CD14-positive monocyte (primary cell): ENCODE data around the gene SIM1. TPM values are rescaled to one million over a fixed set of nuclear protein-coding genes. Genes with fewer than 3 reads are reported as not detected.

Experiments used
- DNase-seq, 3 donors: peaks; one replicate each; pipeline ENCODE4 v3.0.0-alpha.2; 2011 to 2022
- H2AFZ ChIP-seq: 2 replicates; pipeline ENCODE4 v1.6.0; 2012; ENCODE audit warnings: mild to moderate bottlenecking, low read depth, low read length, inconsistent platforms; ENCODE audit not compliant: insufficient read depth, poor library complexity, severe bottlenecking
- H3K27ac ChIP-seq, 2 donors: 1 replicate in 1 of 2; 2 replicates in 1 of 2; pipeline ENCODE4 v1.5.1; 2012 to 2013; ENCODE audit warnings: low read length in 2 of 2, control low read depth in 1 of 2, inconsistent platforms in 1 of 2, low read depth in 1 of 2, mild to moderate bottlenecking in 1 of 2
- H3K27me3 ChIP-seq, 2 donors: one replicate each; pipeline versions ENCODE4 v1.6.0 to v1.6.1; 2011 to 2013; ENCODE audit warnings: low read length in 2 of 2; ENCODE audit not compliant: control insufficient read depth in 2 of 2, insufficient read depth in 2 of 2
- H3K36me3 ChIP-seq, 2 donors: replicated peaks in 1 of 2; 1 replicate in 1 of 2; 2 replicates in 1 of 2; pipeline versions ENCODE4 v1.5.1 to v1.6.1; 2012 to 2013; ENCODE audit warnings: low read length in 2 of 2, control low read depth in 1 of 2, inconsistent platforms in 1 of 2, mild to moderate bottlenecking in 1 of 2; ENCODE audit not compliant: insufficient read depth in 2 of 2, control insufficient read depth in 1 of 2
- H3K4me1 ChIP-seq, 2 donors: 1 replicate in 1 of 2; 2 replicates in 1 of 2; pipeline versions ENCODE4 v1.5.1 to v1.6.1; 2012 to 2013; ENCODE audit warnings: low read length in 2 of 2, control low read depth in 1 of 2, inconsistent platforms in 1 of 2, mild to moderate bottlenecking in 1 of 2, moderate library complexity in 1 of 2; ENCODE audit not compliant: insufficient read depth in 2 of 2, control insufficient read depth in 1 of 2
- H3K4me2 ChIP-seq: replicated peaks from 2 replicates; pipeline ENCODE3; 2012; ENCODE audit warnings: low read length, moderate library complexity, mild to moderate bottlenecking; ENCODE audit not compliant: poor library complexity, severe bottlenecking; ENCODE audit errors: extremely low read depth
- H3K4me3 ChIP-seq, 3 experiments: fragments of 200-600 bp in 1 of 3; sonication (generic) in 1 of 3; replicated peaks in 1 of 3; 1 replicate in 2 of 3; 2 replicates in 1 of 3; pipeline ENCODE4 v1.5.1; 2011 to 2013; ENCODE audit warnings: low read length in 3 of 3, mild to moderate bottlenecking in 3 of 3, control low read depth in 2 of 3, low read depth in 2 of 3, inconsistent platforms in 1 of 3, moderate library complexity in 1 of 3
- H3K79me2 ChIP-seq: 2 replicates; pipeline ENCODE4 v1.6.0; 2012; ENCODE audit warnings: mild to moderate bottlenecking, control low read depth, inconsistent platforms, low read length, moderate library complexity; ENCODE audit not compliant: insufficient read depth
- H3K9ac ChIP-seq: 2 replicates; pipeline ENCODE4 v1.6.0; 2017; ENCODE audit warnings: low read length, mild to moderate bottlenecking; ENCODE audit not compliant: insufficient read depth, poor library complexity, severe bottlenecking
- H3K9me3 ChIP-seq, 2 donors: replicated peaks in 1 of 2; 1 replicate in 1 of 2; 2 replicates in 1 of 2; pipeline versions ENCODE4 v1.5.1 to v1.6.1; 2012 to 2013; ENCODE audit warnings: low read length in 2 of 2, control low read depth in 1 of 2; ENCODE audit not compliant: control insufficient read depth in 1 of 2, insufficient read depth in 1 of 2
- H4K20me1 ChIP-seq: 2 replicates; pipeline ENCODE4 v1.6.0; 2012; ENCODE audit warnings: mild to moderate bottlenecking, low read length, control low read depth, moderate library complexity; ENCODE audit not compliant: insufficient read depth
- H3K27ac Mint-ChIP-seq, 7 donors: one replicate each; pipeline ENCODE4 v1.8.0; 2020; ENCODE audit warnings: mild to moderate bottlenecking in 7 of 7, mixed read lengths in 7 of 7, moderate library complexity in 6 of 7, inconsistent platforms in 2 of 7
- H3K27me3 Mint-ChIP-seq, 3 donors: one replicate each; pipeline ENCODE4 v1.8.0; 2021 to 2022; ENCODE audit warnings: low read depth in 3 of 3, mild to moderate bottlenecking in 3 of 3, mixed read lengths in 3 of 3, moderate library complexity in 3 of 3, inconsistent platforms in 1 of 3
- H3K36me3 Mint-ChIP-seq, 2 donors: one replicate each; pipeline ENCODE4 v1.8.0; 2020; ENCODE audit warnings: mixed read lengths in 2 of 2, inconsistent platforms in 1 of 2, mild to moderate bottlenecking in 1 of 2
- H3K4me1 Mint-ChIP-seq: one replicate; pipeline ENCODE4 v1.8.0; 2020; ENCODE audit warnings: mild to moderate bottlenecking, mixed read lengths
- H3K4me3 Mint-ChIP-seq, 2 donors: one replicate each; pipeline ENCODE4 v1.8.0; 2020; ENCODE audit warnings: mild to moderate bottlenecking in 2 of 2, mixed read lengths in 2 of 2, moderate library complexity in 1 of 2
- H3K9me3 Mint-ChIP-seq, 7 donors: one replicate each; pipeline ENCODE4 v1.8.0; 2020 to 2022; ENCODE audit warnings: mixed read lengths in 7 of 7, mild to moderate bottlenecking in 6 of 7, moderate library complexity in 6 of 7, inconsistent platforms in 2 of 7
- WGBS: methylation state at CpG from one replicate; pipeline ENCODE4 v1.1.5; 2013; ENCODE audit warnings: missing lambda C conversion rate; ENCODE audit not compliant: insufficient coverage; 5-methylcytosine and 5-hydroxymethylcytosine counted together
- intact Hi-C, 2 donors: fragments of 100-400 bp; cut with micrococcal nuclease; formaldehyde crosslinking; loops; one replicate each; pipeline versions ENCODE4 v1.15.0 to v1.15.1; 2023
- polyA plus RNA-seq, 3 donors: library from polyadenylated mRNA; depleted of rRNA in 1 of 3; unstranded in 2 of 3; stranded (reverse) in 1 of 3; fragments of 300-500 nt in 2 of 3; fragments of >200 nt in 1 of 3; fragmentation: Illumina TruSeq in 2 of 3; gene quantifications; 1 replicate in 2 of 3; 2 replicates in 1 of 3; pipeline ENCODE4 v1.2.3, GENCODE V29; 2012 to 2021
- TF ChIP-seq, protein P1 (sequence below): fragments of 200-600 bp; IDR thresholded peaks from one replicate; pipeline ENCODE4 v1.8.0; 2022; ENCODE audit warnings: antibody characterized with exemption, mild to moderate bottlenecking

Gene SIM1
- polyA plus RNA-seq, 3 donors = not detected

GRCh38 chr6:100336876-100337275 lies 127.8 kb downstream of the SIM1 start:
- no peak for DNase-seq
- no peaks in the 10 kb centered on the region for H3K36me3 Mint-ChIP-seq
- H3K27ac Mint-ChIP-seq = no peak overlapping the region
- no peaks in the 10 kb centered on the region for H3K4me1 Mint-ChIP-seq
- H3K4me2 ChIP-seq = no peak overlapping the region
- H3K36me3 ChIP-seq = no peaks in the 10 kb centered on the region
- no peaks in the 10 kb centered on the region for H4K20me1 ChIP-seq
- H3K9ac ChIP-seq = no peak overlapping the region
- no CpG with 5 or more reads among the region's 2 CpGs for WGBS
- peaks cover 0 to 2% (median 1%) of the 10 kb centered on the region in 3 donors for H3K27me3 Mint-ChIP-seq
- no peaks in the 10 kb centered on the region for H3K79me2 ChIP-seq
- no peaks in the 10 kb centered on the region for H3K27me3 ChIP-seq
- no peak overlapping the region for H3K27ac ChIP-seq
- H3K9me3 Mint-ChIP-seq = peaks cover 0 to 6% (median 2%) of the 10 kb centered on the region in 7 donors
- no peak overlapping the region for H2AFZ ChIP-seq
- no peaks in the 10 kb centered on the region for H3K4me1 ChIP-seq
- intact Hi-C loops = no loop called here
- no peak overlapping the region for H3K4me3 Mint-ChIP-seq
- H3K4me3 ChIP-seq = no peak overlapping the region
- H3K9me3 ChIP-seq = no peaks in the 10 kb centered on the region
- TF ChIP-seq, protein P1, sequence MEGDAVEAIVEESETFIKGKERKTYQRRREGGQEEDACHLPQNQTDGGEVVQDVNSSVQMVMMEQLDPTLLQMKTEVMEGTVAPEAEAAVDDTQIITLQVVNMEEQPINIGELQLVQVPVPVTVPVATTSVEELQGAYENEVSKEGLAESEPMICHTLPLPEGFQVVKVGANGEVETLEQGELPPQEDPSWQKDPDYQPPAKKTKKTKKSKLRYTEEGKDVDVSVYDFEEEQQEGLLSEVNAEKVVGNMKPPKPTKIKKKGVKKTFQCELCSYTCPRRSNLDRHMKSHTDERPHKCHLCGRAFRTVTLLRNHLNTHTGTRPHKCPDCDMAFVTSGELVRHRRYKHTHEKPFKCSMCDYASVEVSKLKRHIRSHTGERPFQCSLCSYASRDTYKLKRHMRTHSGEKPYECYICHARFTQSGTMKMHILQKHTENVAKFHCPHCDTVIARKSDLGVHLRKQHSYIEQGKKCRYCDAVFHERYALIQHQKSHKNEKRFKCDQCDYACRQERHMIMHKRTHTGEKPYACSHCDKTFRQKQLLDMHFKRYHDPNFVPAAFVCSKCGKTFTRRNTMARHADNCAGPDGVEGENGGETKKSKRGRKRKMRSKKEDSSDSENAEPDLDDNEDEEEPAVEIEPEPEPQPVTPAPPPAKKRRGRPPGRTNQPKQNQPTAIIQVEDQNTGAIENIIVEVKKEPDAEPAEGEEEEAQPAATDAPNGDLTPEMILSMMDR = no peak

GRCh38 chr6:100335991-100336390 lies 128.7 kb downstream of the SIM1 start:
- Mint-ChIP-seq H3K27ac (no peak overlapping the region), H3K4me3 (no peak overlapping the region), H3K27me3 (peaks cover 0 to 2% (median 1%) of the 10 kb centered on the region in 3 donors), H3K36me3 (no peaks in the 10 kb centered on the region), H3K9me3 (peaks cover 0 to 6% (median 2%) of the 10 kb centered on the region in 7 donors), H3K4me1 (no peaks in the 10 kb centered on the region)
- intact Hi-C loops = no loop called here
- no peak overlapping the region for H3K4me3 ChIP-seq
- TF ChIP-seq, protein P1 = no peak
- no CpG with 5 or more reads among the region's 1 CpG for WGBS
- no peaks in the 10 kb centered on the region for H4K20me1 ChIP-seq
- H2AFZ ChIP-seq = no peak overlapping the region
- no peak overlapping the region for H3K27ac ChIP-seq
- no peaks in the 10 kb centered on the region for H3K36me3 ChIP-seq
- no peaks in the 10 kb centered on the region for H3K27me3 ChIP-seq
- H3K4me1 ChIP-seq = no peaks in the 10 kb centered on the region
- no peaks in the 10 kb centered on the region for H3K79me2 ChIP-seq
- no peaks in the 10 kb centered on the region for H3K9me3 ChIP-seq
- H3K4me2 ChIP-seq = no peak overlapping the region
- no peak for DNase-seq
- H3K9ac ChIP-seq = no peak overlapping the region
